Measurements from ENCODE around the gene TENT5A.

DNA sequence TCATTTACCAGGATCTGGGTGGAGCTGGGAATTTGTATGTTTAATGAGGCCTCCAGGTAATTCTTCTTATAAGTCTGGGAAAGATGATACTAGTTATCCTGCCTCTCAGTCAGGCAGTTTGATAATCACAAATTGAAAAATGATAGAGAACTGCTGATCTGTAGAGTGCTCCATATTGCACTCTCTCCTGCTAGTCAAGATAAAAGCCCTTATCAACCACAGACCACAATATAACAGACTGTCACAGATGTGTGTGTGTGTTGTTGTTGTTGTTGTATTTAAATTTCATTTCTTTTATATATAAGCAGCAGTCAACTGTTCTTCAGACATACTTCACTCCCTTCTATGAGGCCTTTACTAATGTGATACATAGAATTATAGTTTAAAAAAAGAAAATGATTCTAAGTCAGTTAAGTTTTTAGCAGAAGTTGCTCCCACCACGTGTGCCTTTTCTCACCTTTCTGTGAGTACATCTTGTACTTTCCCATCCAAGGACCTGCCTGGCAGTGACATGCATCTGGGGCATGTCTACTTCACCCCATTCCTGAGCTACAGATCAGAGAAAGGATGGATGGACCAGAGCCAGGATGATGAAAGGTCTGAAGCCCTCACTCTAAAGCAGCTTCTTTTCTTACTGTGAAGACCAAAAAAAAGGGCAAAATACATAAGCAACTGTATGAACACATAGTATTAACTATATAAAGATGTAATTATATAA lies 29.8 kb downstream of the TENT5A start:
- TF ChIP-seq CTCF (IDR thresholded peaks at IDR 0.05; ENCODE audit: low read length) (no peak), EZH2 (IDR thresholded peaks at IDR 0.05; ENCODE audit: borderline replicate concordance, low read length) (no peak)
